NOMO-1 (cell line): Measurements from ENCODE around the gene ANO2.

Experiments
- DNase-seq, 2 experiments: peaks; one replicate each; lab custom pipeline; 2025; ENCODE audit not compliant: unreplicated experiment in 2 of 2; lab: John Stamatoyannopoulos, UW

ANO2 gene

GRCh38 chr12:5784462-5785130 is 160.5 kb downstream of the ANO2 start:
- no peak for DNase-seq

- no peak for DNase-seq
Measured at GRCh38 chr12:5783289-5783920, 161.7 kb downstream of the ANO2 start.

- DNase-seq: no peak
Measured at GRCh38 chr12:5780536-5780935, 164.5 kb downstream of the ANO2 start.

- DNase-seq: no peak
Measured at GRCh38 chr12:5779401-5779800, 165.7 kb downstream of the ANO2 start.

GRCh38 chr12:5778821-5779220 is 166.2 kb downstream of the ANO2 start:
- no peak for DNase-seq

- DNase-seq: no peak
Measured at GRCh38 chr12:5777451-5777850, 167.6 kb downstream of the ANO2 start.

GRCh38 chr12:5776091-5776490 is 169.0 kb downstream of the ANO2 start:
- no peak for DNase-seq

- no peak for DNase-seq
Measured at GRCh38 chr12:5773550-5773949, 171.5 kb downstream of the ANO2 start.

- DNase-seq: no peak
Measured at GRCh38 chr12:5771756-5772155, 173.3 kb downstream of the ANO2 start.

GRCh38 chr12:5770727-5771126 is 174.3 kb downstream of the ANO2 start:
- no peak for DNase-seq

GRCh38 chr12:5768581-5769196 is 176.4 kb downstream of the ANO2 start:
- no peak for DNase-seq

- DNase-seq: no peak
Measured at GRCh38 chr12:5768171-5768570, 176.9 kb downstream of the ANO2 start.

- DNase-seq: no peak
Measured at GRCh38 chr12:5758347-5758746, 186.7 kb downstream of the ANO2 start.

- no peak for DNase-seq
Measured at GRCh38 chr12:5756338-5756842, 188.7 kb downstream of the ANO2 start.

- no peak for DNase-seq
Measured at GRCh38 chr12:5748027-5748426, 197.0 kb downstream of the ANO2 start.

GRCh38 chr12:5746917-5747316 is 198.1 kb downstream of the ANO2 start:
- DNase-seq: no peak

GRCh38 chr12:5746036-5746908 is 198.8 kb downstream of the ANO2 start:
- no peak for DNase-seq

- DNase-seq: no peak
Measured at GRCh38 chr12:5745251-5745888, 199.7 kb downstream of the ANO2 start.

- DNase-seq: no peak
Measured at GRCh38 chr12:5742258-5742657, 202.8 kb downstream of the ANO2 start.

- no peak for DNase-seq
Measured at GRCh38 chr12:5739917-5740316, 205.1 kb downstream of the ANO2 start.

- no peak for DNase-seq
Measured at GRCh38 chr12:5737778-5738177, 207.3 kb downstream of the ANO2 start.
